ENCODE data around the gene ITIH5.
"Not testable (repeated sequence)": the region's sequence is repeated elsewhere in the genome, so short reads cannot be mapped to it uniquely, and the experiment has no call there.

- not testable (repeated sequence) for TF ChIP-seq CTCF, POLR2A (IDR thresholded peaks at IDR 0.05)
These were observed 24.3 kb upstream of the ITIH5 start for GRCh38 chr10:7690885-7691597.
